HFFc6 (cell line): ENCODE measurements around the gene RFTN1. TPM values are rescaled to one million over a fixed set of nuclear protein-coding genes. Genes with fewer than 3 reads are reported as not detected.

Experiments used
- DNase-seq: peaks from one replicate; pipeline ENCODE4 v3.0.0-alpha.2; 2018
- H3K27ac Mint-ChIP-seq: 2 replicates; pipeline ENCODE4 v1.8.0; 2020; ENCODE audit warnings: mild to moderate bottlenecking, mixed read lengths
- H3K27me3 Mint-ChIP-seq: 2 replicates; pipeline ENCODE4 v1.8.0; 2021; ENCODE audit warnings: mild to moderate bottlenecking, moderate library complexity, mixed read lengths; ENCODE audit not compliant: insufficient read depth
- H3K36me3 Mint-ChIP-seq: 2 replicates; pipeline ENCODE4 v1.8.0; 2021; ENCODE audit warnings: low read depth, mixed read lengths
- H3K4me1 Mint-ChIP-seq: 2 replicates; pipeline ENCODE4 v1.8.0; 2020; ENCODE audit warnings: low read depth, mixed read lengths
- H3K4me3 Mint-ChIP-seq: 2 replicates; pipeline ENCODE4 v1.8.0; 2020; ENCODE audit warnings: mild to moderate bottlenecking, moderate library complexity, mixed read lengths
- H3K9me3 Mint-ChIP-seq: 2 replicates; pipeline ENCODE4 v1.8.0; 2020; ENCODE audit warnings: mild to moderate bottlenecking, mixed read lengths
- CTCF ChIP-seq: fragments of 200-600 bp; sonication (generic); IDR thresholded peaks from 2 replicates; pipeline ENCODE4 v1.5.0; 2021; ENCODE audit warnings: antibody characterized with exemption, mild to moderate bottlenecking
- total RNA-seq, 6 experiments: library from RNA; stranded (reverse); fragmentation: NEBNext Ultra II Directional; extraction: Animal tissue kit (Norgen Biotek cat#: 25700); gene quantifications; 2 replicates in 1 of 6; 3 replicates in 5 of 6; pipeline ENCODE4 v1.2.3, GENCODE V29; 2021

The RFTN1 gene
- total RNA-seq, 6 experiments from 2014 or later = 53.4 to 62.4 (median 57.4) TPM

- H3K4me1 Mint-ChIP-seq = peaks cover 11% of the 10 kb centered on the region
- peaks cover 18% of the 10 kb centered on the region; the same call in 1 of the 2 replicates for H3K36me3 Mint-ChIP-seq
- DNase-seq = no peak
- H3K4me3 Mint-ChIP-seq = no peak overlapping the region
- H3K27me3 Mint-ChIP-seq = peaks cover 5% of the 10 kb centered on the region
- H3K9me3 Mint-ChIP-seq = no peaks in the 10 kb centered on the region
- no peak for TF ChIP-seq CTCF
- no peak overlapping the region for H3K27ac Mint-ChIP-seq
These were observed 189.8 kb downstream of the RFTN1 start for GRCh38 chr3:16323737-16324136.

GRCh38 chr3:16322189-16322588 lies 191.3 kb downstream of the RFTN1 start:
- Mint-ChIP-seq H3K27ac (no peak overlapping the region), H3K9me3 (no peaks in the 10 kb centered on the region), H3K4me3 (no peak overlapping the region), H3K36me3 (peaks cover 19% of the 10 kb centered on the region; the same call in 1 of the 2 replicates), H3K27me3 (peaks cover 5% of the 10 kb centered on the region), H3K4me1 (peaks cover 11% of the 10 kb centered on the region)
- no peak for DNase-seq
- TF ChIP-seq CTCF = 0 out of 2 replicates have a peak, but pooled peaks have one; percentile 8

GRCh38 chr3:16320711-16321110 lies 192.8 kb downstream of the RFTN1 start:
- Mint-ChIP-seq H3K9me3 (no peaks in the 10 kb centered on the region), H3K4me3 (no peak overlapping the region), H3K36me3 (peaks cover 24% of the 10 kb centered on the region; the same call in 1 of the 2 replicates), H3K4me1 (peaks cover 11% of the 10 kb centered on the region), H3K27ac (no peak overlapping the region), H3K27me3 (peaks cover 2% of the 10 kb centered on the region)
- no peak for DNase-seq
- no peak for TF ChIP-seq CTCF

GRCh38 chr3:16319723-16320122 lies 193.8 kb downstream of the RFTN1 start:
- Mint-ChIP-seq H3K27me3 (peaks cover 2% of the 10 kb centered on the region), H3K9me3 (no peaks in the 10 kb centered on the region), H3K36me3 (peaks cover 24% of the 10 kb centered on the region; the same call in 1 of the 2 replicates), H3K4me3 (no peak overlapping the region), H3K27ac (no peak overlapping the region; the same call in 1 of the 2 replicates), H3K4me1 (peaks cover 6% of the 10 kb centered on the region; the same call in 1 of the 2 replicates)
- DNase-seq = no peak
- no peak for TF ChIP-seq CTCF

- Mint-ChIP-seq H3K9me3 (no peaks in the 10 kb centered on the region), H3K27ac (no peak overlapping the region; the same call in 1 of the 2 replicates), H3K4me3 (no peak overlapping the region), H3K4me1 (peaks cover 2% of the 10 kb centered on the region; the same call in 1 of the 2 replicates), H3K27me3 (peaks cover 2% of the 10 kb centered on the region), H3K36me3 (peaks cover 24% of the 10 kb centered on the region; the same call in 1 of the 2 replicates)
- no peak for DNase-seq
- peak; percentile 76 for TF ChIP-seq CTCF
These were observed 194.2 kb downstream of the RFTN1 start for GRCh38 chr3:16319307-16319706.
